ENCODE measurements around the gene UXT. TPM values are rescaled to one million over a fixed set of nuclear protein-coding genes. Genes with fewer than 3 reads are reported as not detected.

UXT gene
- polyA plus RNA-seq, 3 donors, result 134 to 213 (median 174) TPM

- Mint-ChIP-seq H3K4me1 (peaks cover 38% of the 10 kb centered on the region), H3K27ac (peak overlapping the region in 1 of 7 donors; percentile 46), H3K4me3 (no peak overlapping the region), H3K9me3 (peaks cover 0 to 8% (median 6%) of the 10 kb centered on the region in 7 donors), H3K27me3 (ENCODE audit: low read depth in 3 of 3) (peaks cover 0 to 1% (median 0%) of the 10 kb centered on the region in 3 donors), H3K36me3 (peaks cover 8 to 17% of the 10 kb centered on the region in 2 donors)
- H3K27ac ChIP-seq (ENCODE audit: low read depth in 1 of 2, low read length in 2 of 2), result no peak overlapping the region
- H3K27me3 ChIP-seq (ENCODE audit: control insufficient read depth in 2 of 2, insufficient read depth in 2 of 2, low read length in 2 of 2), result no peaks in the 10 kb centered on the region
- no peak overlapping the region for H2AFZ ChIP-seq (ENCODE audit: insufficient read depth, low read depth, low read length, poor library complexity, severe bottlenecking)
- WGBS (ENCODE audit: insufficient coverage), result 95% methylated on average over 2 of the region's 6 CpGs
- peaks cover 31 to 32% of the 10 kb centered on the region in 2 donors for H3K4me1 ChIP-seq (ENCODE audit: control insufficient read depth in 1 of 2, insufficient read depth in 2 of 2, low read length in 2 of 2)
- TF ChIP-seq CTCF (IDR thresholded peaks at IDR 0.05), result no peak
- no peak overlapping the region for H3K9ac ChIP-seq (ENCODE audit: insufficient read depth, low read length, poor library complexity, severe bottlenecking)
- H3K9me3 ChIP-seq (replicated peaks in 1 of 2; ENCODE audit: control insufficient read depth in 1 of 2, insufficient read depth in 1 of 2, low read length in 2 of 2), result no peaks in the 10 kb centered on the region
- DNase-seq, result no peak
- no peak overlapping the region for H3K4me2 ChIP-seq (replicated peaks; ENCODE audit: extremely low read depth, low read length, poor library complexity, severe bottlenecking)
- intact Hi-C loops (cut with micrococcal nuclease), result loop anchor here in 1 of 2 donors (10.0 kb wide), 1 partner anchor 452 kb away; the partner anchor contains the start of gene UBA1
- H3K36me3 ChIP-seq (replicated peaks in 1 of 2; ENCODE audit: control insufficient read depth in 1 of 2, insufficient read depth in 2 of 2, low read length in 2 of 2), result peaks cover under 1 to 6% of the 10 kb centered on the region in 2 donors
- peaks cover 3% of the 10 kb centered on the region for H4K20me1 ChIP-seq (ENCODE audit: insufficient read depth, low read length)
- H3K79me2 ChIP-seq (ENCODE audit: insufficient read depth, low read length), result peaks cover 16% of the 10 kb centered on the region
- H3K4me3 ChIP-seq (replicated peaks in 1 of 3; ENCODE audit: low read depth in 2 of 3, low read length in 3 of 3), result no peak overlapping the region
Observed at GRCh38 chrX:47646636-47647035, 12.3 kb downstream of the UXT start.

DNA sequence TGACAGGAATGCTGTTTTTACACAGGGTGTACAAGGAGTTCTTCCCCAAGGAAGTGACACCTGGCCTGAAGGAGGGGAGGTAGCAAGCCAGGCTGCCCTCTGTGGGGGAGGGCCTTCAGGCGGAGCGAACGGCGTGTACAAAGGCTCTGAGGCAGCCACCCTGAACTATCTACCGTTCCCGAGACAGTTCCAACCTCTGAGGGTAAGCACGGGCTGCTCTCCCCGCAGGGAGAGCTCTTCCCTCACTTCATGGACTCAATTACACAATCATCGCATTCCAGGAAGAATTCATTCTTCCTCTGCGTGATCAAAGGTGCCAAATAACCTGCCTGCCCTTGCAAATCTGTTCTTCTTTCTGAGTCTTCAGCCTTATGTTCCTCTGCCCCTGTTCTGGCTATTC lies 13.4 kb downstream of the UXT start:
- peaks cover 0 to 1% (median 0%) of the 10 kb centered on the region in 3 donors for H3K27me3 Mint-ChIP-seq (ENCODE audit: low read depth in 3 of 3)

More for the DNA sequence above, 13.4 kb downstream of the UXT start:
- no peaks in the 10 kb centered on the region for H3K9me3 ChIP-seq (replicated peaks in 1 of 2; ENCODE audit: control insufficient read depth in 1 of 2, insufficient read depth in 1 of 2, low read length in 2 of 2)
- no peak overlapping the region for H3K4me3 Mint-ChIP-seq
- H3K27me3 ChIP-seq (ENCODE audit: control insufficient read depth in 2 of 2, insufficient read depth in 2 of 2, low read length in 2 of 2), result no peaks in the 10 kb centered on the region
- peaks cover 19 to 26% of the 10 kb centered on the region in 2 donors for H3K36me3 Mint-ChIP-seq
- 83% methylated on average over 4 of the region's 10 CpGs for WGBS (ENCODE audit: insufficient coverage)
- no peak overlapping the region for H3K4me2 ChIP-seq (replicated peaks; ENCODE audit: extremely low read depth, low read length, poor library complexity, severe bottlenecking)
- H3K36me3 ChIP-seq (replicated peaks in 1 of 2; ENCODE audit: control insufficient read depth in 1 of 2, insufficient read depth in 2 of 2, low read length in 2 of 2), result peaks cover 12 to 16% of the 10 kb centered on the region in 2 donors
- H2AFZ ChIP-seq (ENCODE audit: insufficient read depth, low read depth, low read length, poor library complexity, severe bottlenecking), result no peak overlapping the region
- H3K79me2 ChIP-seq (ENCODE audit: insufficient read depth, low read length), result peaks cover 16% of the 10 kb centered on the region
- peaks cover 0 to 12% (median 2%) of the 10 kb centered on the region in 7 donors for H3K9me3 Mint-ChIP-seq
- H3K4me1 Mint-ChIP-seq, result peaks cover 30% of the 10 kb centered on the region
- peaks cover 22 to 25% of the 10 kb centered on the region in 2 donors for H3K4me1 ChIP-seq (ENCODE audit: control insufficient read depth in 1 of 2, insufficient read depth in 2 of 2, low read length in 2 of 2)
- no peak overlapping the region for H3K27ac ChIP-seq (ENCODE audit: low read depth in 1 of 2, low read length in 2 of 2)
- no peak for TF ChIP-seq CTCF (IDR thresholded peaks at IDR 0.05)
- peaks cover 3% of the 10 kb centered on the region for H4K20me1 ChIP-seq (ENCODE audit: insufficient read depth, low read length)
- H3K27ac Mint-ChIP-seq, result peak overlapping the region in 1 of 7 donors; percentile 46
- DNase-seq, result no peak
- H3K9ac ChIP-seq (ENCODE audit: insufficient read depth, low read length, poor library complexity, severe bottlenecking), result no peak overlapping the region
- intact Hi-C loops (cut with micrococcal nuclease), result loop anchor here in 1 of 2 donors (10.0 kb wide), 1 partner anchor 451 kb away; the partner anchor contains the start of gene UBA1
- H3K4me3 ChIP-seq (replicated peaks in 1 of 3; ENCODE audit: low read depth in 2 of 3, low read length in 3 of 3), result no peak overlapping the region

All from CD14-positive monocyte (primary cell).